Right renal cortex interstitium (tissue), 3 donors: ENCODE results near the gene GCHFR. TPM values are rescaled to one million over a fixed set of nuclear protein-coding genes. Genes with fewer than 3 reads are reported as not detected.
A peak's percentile ranks its signal among the peaks of the same experiment; 100 is the strongest.

ENCODE experiments used
- DNase-seq, 3 donors: peaks; one replicate each; pipeline ENCODE4 v3.0.0-alpha.2; 2013; ENCODE audit warnings: low read depth in 3 of 3, low spot score in 2 of 3
- polyA plus RNA-seq, 3 donors: library from polyadenylated mRNA; unstranded; fragments of 120-200 nt; gene quantifications; one replicate each; pipeline ENCODE4 v1.2.1, GENCODE V29; 2013; ENCODE audit not compliant: insufficient read length in 3 of 3

The GCHFR gene
- polyA plus RNA-seq, 3 donors = 31.9 to 44.8 (median 36.3) TPM

GRCh38 chr15:40807888-40808461, 44.1 kb downstream of the GCHFR start:
- no peak for DNase-seq

- DNase-seq = no peak
Measured at GRCh38 chr15:40808861-40809450, 45.1 kb downstream of the GCHFR start.

- no peak for DNase-seq
Measured at GRCh38 chr15:40812721-40813425, 49.0 kb downstream of the GCHFR start.

GRCh38 chr15:40815042-40815698, 51.3 kb downstream of the GCHFR start:
- peak in 2 of 3 donors; percentile 17 to 36 for DNase-seq

Other genes starting within 250 kb of the GCHFR start
- 10 to 100 TPM; 25.9 to 31.6 (median 29.9) TPM for gene CCDC32, start 199.0 kb upstream of the GCHFR start, polyA plus RNA-seq
- gene RPUSD2, start 194.8 kb upstream of the GCHFR start, polyA plus RNA-seq = 10 to 100 TPM; 10.3 to 11.8 (median 10.3) TPM
- gene KNL1, start 169.8 kb upstream of the GCHFR start, polyA plus RNA-seq = 10 to 100 TPM; 17.3 to 21.4 (median 18.6) TPM
- 10 to 100 TPM; 13.3 to 17.7 (median 14.9) TPM for gene RAD51, start 68.9 kb upstream of the GCHFR start, polyA plus RNA-seq
- 10 to 100 TPM; 35.4 to 39.2 (median 38.7) TPM for gene RMDN3, start 8.8 kb upstream of the GCHFR start, polyA plus RNA-seq
- 1 to 10 TPM; 1.7 to 1.9 (median 1.9) TPM for gene C15orf62, start 5.9 kb downstream of the GCHFR start, polyA plus RNA-seq
- gene ZFYVE19, start 43.0 kb downstream of the GCHFR start, polyA plus RNA-seq = 10 to 100 TPM; 25.7 to 27.9 (median 26.0) TPM
- gene DNAJC17, start 43.4 kb downstream of the GCHFR start, polyA plus RNA-seq = 10 to 100 TPM; 38.1 to 40.6 (median 38.5) TPM
- gene PPP1R14D, start 64.6 kb downstream of the GCHFR start, polyA plus RNA-seq = under 1 TPM; 0.22 to 0.47 (median 0.42) TPM
- 10 to 100 TPM; 60.3 to 71.1 (median 70.0) TPM for gene SPINT1, start 80.0 kb downstream of the GCHFR start, polyA plus RNA-seq
- 1 to 10 TPM; 1.4 to 1.7 (median 1.4) TPM for gene RHOV, start 110.2 kb downstream of the GCHFR start, polyA plus RNA-seq
- 10 to 100 TPM; 15.9 to 17.7 (median 16.3) TPM for gene VPS18, start 130.4 kb downstream of the GCHFR start, polyA plus RNA-seq
- 1 to 10 TPM; 6.6 to 9.1 (median 8.5) TPM for gene DLL4, start 165.3 kb downstream of the GCHFR start, polyA plus RNA-seq
- 1 to 10 TPM; 2.5 to 3.9 (median 3.4) TPM for gene CHAC1, start 189.4 kb downstream of the GCHFR start, polyA plus RNA-seq